Endothelial cell of umbilical vein (primary cell): ENCODE data around the gene SPATA45. TPM values are rescaled to one million over a fixed set of nuclear protein-coding genes. Genes with fewer than 3 reads are reported as not detected.

Source experiments
- BruUV-seq: library from RNA; stranded (reverse); fragments of 400-500 nt; replicated peaks from 2 replicates; lab custom pipeline; 2021; lab: Mats Ljungman, UMichigan
- CTCF ChIA-PET: fragments of 300-600, 350-600 bp; sonication (Branson Sonifier 250); formaldehyde crosslinking; loops from one replicate; lab custom pipeline; 2021; ENCODE audit warnings: antibody characterized with exemption, inconsistent platforms; lab: Charles Lee
- POLR2A ChIA-PET: fragments of 300-600, 350-600 bp; sonication (Branson Sonifier 250); formaldehyde crosslinking; loops from one replicate; lab custom pipeline; 2021; ENCODE audit warnings: antibody characterized with exemption, inconsistent platforms; lab: Charles Lee
- DNase-seq: peaks from one replicate; pipeline ENCODE4 v3.0.0-alpha.2; 2011; ENCODE audit warnings: low read depth, low spot score
- FAIRE-seq: peaks from 2 replicates; lab custom pipeline; 2011; peaks lifted over from hg19 to GRCh38; lab: Jason Lieb, UNC
- H2AFZ ChIP-seq: 2 replicates; pipeline ENCODE4 v1.6.0; 2012; ENCODE audit warnings: low read depth, low read length, control low read depth, inconsistent platforms
- H3K27ac ChIP-seq: 2 replicates; pipeline ENCODE4 v1.5.1; 2011; ENCODE audit warnings: low read depth, mild to moderate bottlenecking, control low read depth, low read length, moderate library complexity; ENCODE audit not compliant: insufficient read depth
- H3K27me3 ChIP-seq, 2 experiments: 2 replicates each; pipeline versions ENCODE4 v1.6.0 to v1.6.1; 2011; ENCODE audit warnings: low read length in 2 of 2, mixed read lengths in 1 of 2; ENCODE audit not compliant: control insufficient read depth in 2 of 2, insufficient read depth in 2 of 2
- H3K36me3 ChIP-seq, 2 experiments: 2 replicates in 1 of 2; 3 replicates in 1 of 2; pipeline ENCODE4 v1.5.1; 2011; ENCODE audit warnings: low read length in 2 of 2, mild to moderate bottlenecking in 1 of 2, moderate library complexity in 1 of 2; ENCODE audit not compliant: control insufficient read depth in 2 of 2, insufficient read depth in 2 of 2; ENCODE audit errors: extremely low read depth in 1 of 2
- H3K4me1 ChIP-seq: 3 replicates; pipeline ENCODE4 v1.5.1; 2011; ENCODE audit warnings: mild to moderate bottlenecking, low read length; ENCODE audit not compliant: control insufficient read depth, insufficient read depth; ENCODE audit errors: extremely low read depth
- H3K4me2 ChIP-seq: 2 replicates; pipeline ENCODE4 v1.6.1; 2011; ENCODE audit warnings: low read length, control low read depth, mixed read lengths; ENCODE audit not compliant: insufficient read depth
- H3K4me3 ChIP-seq, 3 experiments: fragments of 200-600 bp in 1 of 3; sonication (generic), shearing (Covaris generic) in 1 of 3; replicated peaks in 1 of 3; 2 replicates each; pipeline ENCODE4 v1.5.1; 2011 to 2016; ENCODE audit warnings: control low read depth in 3 of 3, low read length in 3 of 3, mild to moderate bottlenecking in 2 of 3, inconsistent platforms in 1 of 3, low read depth in 1 of 3, moderate library complexity in 1 of 3; ENCODE audit not compliant: insufficient read depth in 1 of 3
- H3K79me2 ChIP-seq: 2 replicates; pipeline ENCODE4 v1.6.0; 2012; ENCODE audit warnings: low read length, inconsistent platforms; ENCODE audit not compliant: control insufficient read depth, insufficient read depth
- H3K9ac ChIP-seq: replicated peaks from 2 replicates; pipeline ENCODE3; 2011; ENCODE audit warnings: low read length, control low read depth; ENCODE audit not compliant: insufficient read depth; ENCODE audit errors: extremely low read depth
- H3K9me1 ChIP-seq: replicated peaks from 3 replicates; pipeline ENCODE4 v1.6.0; 2011; ENCODE audit warnings: mild to moderate bottlenecking, low read length; ENCODE audit not compliant: control insufficient read depth, insufficient read depth; ENCODE audit errors: extremely low read depth
- H3K9me3 ChIP-seq: replicated peaks from 2 replicates; pipeline ENCODE4 v1.5.1; 2012; ENCODE audit warnings: low read length, inconsistent platforms; ENCODE audit not compliant: control insufficient read depth, insufficient read depth
- H4K20me1 ChIP-seq: replicated peaks from 2 replicates; pipeline ENCODE3; 2011; ENCODE audit warnings: mild to moderate bottlenecking, low read length; ENCODE audit not compliant: control insufficient read depth, insufficient read depth; ENCODE audit errors: extremely low read depth
- EZH2 ChIP-seq: IDR thresholded peaks from 2 replicates; pipeline ENCODE4 v1.6.1; 2012; ENCODE audit warnings: borderline replicate concordance, low read depth, mild to moderate bottlenecking, moderate library complexity, low read length, inconsistent platforms; ENCODE audit not compliant: severe bottlenecking
- FOS ChIP-seq: IDR thresholded peaks from 2 replicates; pipeline ENCODE4 v1.6.1; 2011; ENCODE audit warnings: mild to moderate bottlenecking, low read length, moderate library complexity, borderline replicate concordance; ENCODE audit not compliant: insufficient read depth
- GATA2 ChIP-seq: IDR thresholded peaks from 2 replicates; pipeline ENCODE4 v1.7.0; 2011; ENCODE audit warnings: low read depth, mild to moderate bottlenecking, moderate library complexity, mixed read lengths, low read length; ENCODE audit not compliant: insufficient read length, insufficient read depth
- JUN ChIP-seq: IDR thresholded peaks from 2 replicates; pipeline ENCODE4 v1.6.1; 2011; ENCODE audit warnings: borderline replicate concordance, low read depth; ENCODE audit not compliant: insufficient read length, insufficient read depth
- MAX ChIP-seq: IDR thresholded peaks from 2 replicates; pipeline ENCODE4 v1.6.1; 2011; ENCODE audit not compliant: insufficient read depth, insufficient read length
- MYC ChIP-seq: IDR thresholded peaks from one replicate; pipeline ENCODE4 v1.6.1; 2011; ENCODE audit warnings: mild to moderate bottlenecking, low read depth, low read length
- POLR2A ChIP-seq: IDR thresholded peaks from 2 replicates; pipeline ENCODE4 v1.6.1; 2012; ENCODE audit warnings: low read depth, mild to moderate bottlenecking, control low read depth, low read length
- POLR2AphosphoS5 ChIP-seq: IDR thresholded peaks from 2 replicates; pipeline ENCODE4 v1.6.1; 2012; ENCODE audit warnings: low read depth, mild to moderate bottlenecking, control low read depth, low read length, moderate library complexity; ENCODE audit not compliant: insufficient read depth
- dilution Hi-C: fragments of 300-500 bp; cut with MboI; formaldehyde crosslinking; loops from one replicate; pipeline ENCODE4 v1.15.0; 2019; ENCODE audit warnings: low sequenced_read_pairs; ENCODE audit not compliant: extremely low pct_ligation_motif_present
- intact Hi-C: fragments of 100-400 bp; cut with micrococcal nuclease; formaldehyde crosslinking; loops from one replicate; pipeline ENCODE4 v1.10.0; 2022
- polyA plus RNA-seq, 4 experiments: library from polyadenylated mRNA; depleted of rRNA in 3 of 4; stranded (reverse) in 3 of 4; unstranded in 1 of 4; fragments of >200 nt; gene quantifications; 2 replicates each; pipeline versions ENCODE4 v1.2.1 to v1.2.3, GENCODE V29; 2011 to 2012; ENCODE audit warnings: missing spikeins in 1 of 4
- total RNA-seq: library from RNA; stranded (reverse); gene quantifications from 2 replicates; pipeline ENCODE4 v1.2.3, GENCODE V29; 2021
- TF ChIP-seq, protein P1 (sequence below), 2 donors: IDR thresholded peaks; 1 replicate in 1 of 2; 2 replicates in 1 of 2; pipeline ENCODE4 v1.5.1; 2011; ENCODE audit warnings: low read length in 2 of 2, mild to moderate bottlenecking in 2 of 2, moderate library complexity in 2 of 2, control low read depth in 1 of 2, inconsistent platforms in 1 of 2, low read depth in 1 of 2; ENCODE audit not compliant: insufficient read depth in 1 of 2; ENCODE audit errors: extremely low read depth in 1 of 2

SPATA45 gene
- total and polyA plus RNA-seq, 2 donors (not counting 3 experiments of a cell fraction or from before 2014, with no cell fraction given), result not detected

GRCh38 chr1:212792396-212792908 lies 55.0 kb downstream of the SPATA45 start:
- Histone ChIP-seq H3K4me1 (peaks cover 21% of the 10 kb centered on the region), H3K27ac (peak overlapping the region; percentile 81), H3K9ac (peak overlapping the region; percentile 97), H3K4me3 (peak overlapping the region; percentile 77 to 97 (median 94)), H3K9me1 (no peaks in the 10 kb centered on the region), H4K20me1 (no peaks in the 10 kb centered on the region), H3K36me3 (peaks cover 0 to 2% of the 10 kb centered on the region in 2 experiments), H3K79me2 (peaks cover 8% of the 10 kb centered on the region), H3K4me2 (peak overlapping the region; percentile 95), H2AFZ (peak overlapping the region; percentile 94), H3K9me3 (no peaks in the 10 kb centered on the region), H3K27me3 (no peaks in the 10 kb centered on the region)
- TF ChIP-seq FOS, result no peak
- TF ChIP-seq, protein P1, sequence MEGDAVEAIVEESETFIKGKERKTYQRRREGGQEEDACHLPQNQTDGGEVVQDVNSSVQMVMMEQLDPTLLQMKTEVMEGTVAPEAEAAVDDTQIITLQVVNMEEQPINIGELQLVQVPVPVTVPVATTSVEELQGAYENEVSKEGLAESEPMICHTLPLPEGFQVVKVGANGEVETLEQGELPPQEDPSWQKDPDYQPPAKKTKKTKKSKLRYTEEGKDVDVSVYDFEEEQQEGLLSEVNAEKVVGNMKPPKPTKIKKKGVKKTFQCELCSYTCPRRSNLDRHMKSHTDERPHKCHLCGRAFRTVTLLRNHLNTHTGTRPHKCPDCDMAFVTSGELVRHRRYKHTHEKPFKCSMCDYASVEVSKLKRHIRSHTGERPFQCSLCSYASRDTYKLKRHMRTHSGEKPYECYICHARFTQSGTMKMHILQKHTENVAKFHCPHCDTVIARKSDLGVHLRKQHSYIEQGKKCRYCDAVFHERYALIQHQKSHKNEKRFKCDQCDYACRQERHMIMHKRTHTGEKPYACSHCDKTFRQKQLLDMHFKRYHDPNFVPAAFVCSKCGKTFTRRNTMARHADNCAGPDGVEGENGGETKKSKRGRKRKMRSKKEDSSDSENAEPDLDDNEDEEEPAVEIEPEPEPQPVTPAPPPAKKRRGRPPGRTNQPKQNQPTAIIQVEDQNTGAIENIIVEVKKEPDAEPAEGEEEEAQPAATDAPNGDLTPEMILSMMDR (IDR thresholded peaks at IDR 0.05; ENCODE audit: extremely low read depth in 1 of 2, insufficient read depth in 1 of 2, low read depth in 1 of 2, low read length in 2 of 2), result no peak
- TF ChIP-seq MAX, result no peak
- no peak for TF ChIP-seq EZH2
- TF ChIP-seq POLR2AphosphoS5, result no peak
- no peak for TF ChIP-seq GATA2
- TF ChIP-seq JUN, result no peak
- no peak for TF ChIP-seq MYC
- TF ChIP-seq POLR2A, result no peak
- BruUV-seq, result no TSS peak
- FAIRE-seq, result no peak
- no peak for DNase-seq
- CTCF ChIA-PET, result interaction anchor here (2.2 kb wide), 2 partner anchors 42 to 128 kb away, joined by 8 to 23 read pairs; no protein-coding TSS in a partner anchor
- intact Hi-C loops, result no loop called here
- dilution Hi-C loops, result no loop called here
- POLR2A ChIA-PET, result interaction anchor here (0.7 kb wide), 2 partner anchors 51 to 523 kb away, joined by 3 to 6 read pairs; no protein-coding TSS in a partner anchor
